Ovary (tissue), 9 donors: ENCODE data around the gene SKIL. TPM values are rescaled to one million over a fixed set of nuclear protein-coding genes. Genes with fewer than 3 reads are reported as not detected.

ENCODE experiments used
- DNase-seq, 5 donors: peaks; one replicate each; pipeline ENCODE4 v3.0.0-alpha.2; 2019 to 2020
- H3K27ac ChIP-seq, 2 donors: fragments of 200-600 bp; one replicate each; pipeline versions ENCODE4 v1.5.1 to v1.8.0; 2019 to 2022
- H3K27me3 ChIP-seq: fragments of 200-600 bp; one replicate; pipeline ENCODE4 v1.8.0; 2022
- H3K36me3 ChIP-seq: fragments of 200-600 bp; sonication (generic); one replicate; pipeline ENCODE4 v1.5.1; 2019
- H3K4me1 ChIP-seq: one replicate; pipeline ENCODE4 v1.8.1; 2013; ENCODE audit warnings: mild to moderate bottlenecking, moderate library complexity; ENCODE audit not compliant: insufficient read depth
- H3K4me3 ChIP-seq: fragments of 200-600 bp; sonication (generic); one replicate; pipeline ENCODE4 v1.5.1; 2017
- H3K9me3 ChIP-seq, 2 donors: fragments of 200-600 bp in 1 of 2; sonication (generic) in 1 of 2; one replicate each; pipeline versions ENCODE4 v1.5.1 to v1.8.1; 2013 to 2019; ENCODE audit warnings: mild to moderate bottlenecking in 1 of 2, moderate library complexity in 1 of 2
- EP300 ChIP-seq: sonication (generic); formaldehyde crosslinking; IDR thresholded peaks from one replicate; pipeline ENCODE4 v1.6.1; 2017; ENCODE audit warnings: antibody characterized with exemption
- POLR2A ChIP-seq: fragments of 450-650 bp; IDR thresholded peaks from one replicate; pipeline ENCODE4 v1.6.1; 2017; ENCODE audit warnings: antibody characterized with exemption, mild to moderate bottlenecking, moderate library complexity
- WGBS, 3 donors: extraction: QIAGEN DNeasy Blood & Tissue Kit in 1 of 3; methylation state at CpG; one replicate each; pipeline versions ENCODE4 v1.1.5 to v1.1.7; 2013 to 2017; 5-methylcytosine and 5-hydroxymethylcytosine counted together
- intact Hi-C, 4 donors: fragments of 100-400 bp; cut with DNase I; formaldehyde crosslinking; loops; one replicate each; pipeline versions ENCODE4 v1.11.0 to v1.15.1; 2022 to 2023
- polyA plus RNA-seq, 2 donors: library from polyadenylated mRNA; stranded (reverse); fragments of 200-250 nt in 1 of 2; fragments of 350-450 nt in 1 of 2; fragmentation: Illumina TruSeq in 1 of 2; extraction: RNeasy Lipid Tissue Mini Kit (QIAGEN cat#74804) in 1 of 2; gene quantifications; one replicate each; pipeline ENCODE4 v1.2.3, GENCODE V29; 2013 to 2014
- total RNA-seq, 7 donors: library from RNA; depleted of rRNA in 2 of 7; stranded (reverse); fragments of >200 nt in 2 of 7; fragmentation: NEBNext Ultra II Directional in 3 of 7; extraction: Animal tissue kit (Norgen Biotek cat#: 25700) in 3 of 7; gene quantifications; one replicate each; pipeline versions ENCODE4 v1.1.0 to v1.2.4, GENCODE V29; 2016 to 2023
- TF ChIP-seq, protein P1 (sequence below), 3 donors: fragments of 450-650 bp in 2 of 3; fragments of 200-600 bp in 1 of 3; IDR thresholded peaks; one replicate each; pipeline versions ENCODE4 v1.5.1 to v1.8.0; 2016 to 2022; ENCODE audit warnings: antibody characterized with exemption in 3 of 3, mild to moderate bottlenecking in 1 of 3
- donor health status: DM: no; HTN: no; CAD: no; lungs with moderate emphysema.
- donor health status: DM: no; HTN: no; CAD: no.
- donor health status: Bipolar disorder and iron deficiency.
- donor health status: DM: yes; HTN: yes; CAD: no.
- donor health status: DM: no; HTN: no; CAD: no.
- donor health status: DM: yes; HTN: yes; CAD: no.

SKIL gene
- total and polyA plus RNA-seq, 9 donors = 8.2 to 57.8 (median 47.4) TPM

DNA sequence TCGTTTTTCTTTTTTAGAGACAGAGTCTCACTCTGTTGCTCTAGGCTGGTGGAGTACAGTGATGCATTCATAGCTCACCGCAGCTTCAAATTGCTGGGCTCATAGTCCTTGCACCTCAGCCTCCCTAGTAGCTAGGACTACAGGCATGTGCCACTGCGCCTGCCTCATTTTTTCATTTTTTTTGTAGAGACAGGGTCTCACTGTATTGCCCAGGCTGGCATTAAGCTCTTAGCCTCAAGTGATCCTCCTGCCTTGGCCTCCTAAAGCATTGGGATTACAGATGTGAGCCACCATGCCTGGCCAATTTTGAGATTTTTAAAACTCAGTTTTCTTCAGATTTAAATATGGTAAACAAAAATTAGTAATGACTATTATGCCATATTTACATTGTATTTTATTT, 29.0 kb downstream of the SKIL start:
- no peak overlapping the region for H3K4me3 ChIP-seq
- peaks cover 1% of the 10 kb centered on the region for H3K4me1 ChIP-seq
- WGBS, 3 donors = 95 to 98% (median 96%) methylated on average over 3 of the region's 3 CpGs
- H3K36me3 ChIP-seq = no peaks in the 10 kb centered on the region
- intact Hi-C loops = no loop called here
- no peaks in the 10 kb centered on the region for H3K27me3 ChIP-seq
- no peaks in the 10 kb centered on the region for H3K9me3 ChIP-seq
- DNase-seq = no peak
- H3K27ac ChIP-seq = no peak overlapping the region
- TF ChIP-seq EP300 = no peak
- TF ChIP-seq, protein P1, sequence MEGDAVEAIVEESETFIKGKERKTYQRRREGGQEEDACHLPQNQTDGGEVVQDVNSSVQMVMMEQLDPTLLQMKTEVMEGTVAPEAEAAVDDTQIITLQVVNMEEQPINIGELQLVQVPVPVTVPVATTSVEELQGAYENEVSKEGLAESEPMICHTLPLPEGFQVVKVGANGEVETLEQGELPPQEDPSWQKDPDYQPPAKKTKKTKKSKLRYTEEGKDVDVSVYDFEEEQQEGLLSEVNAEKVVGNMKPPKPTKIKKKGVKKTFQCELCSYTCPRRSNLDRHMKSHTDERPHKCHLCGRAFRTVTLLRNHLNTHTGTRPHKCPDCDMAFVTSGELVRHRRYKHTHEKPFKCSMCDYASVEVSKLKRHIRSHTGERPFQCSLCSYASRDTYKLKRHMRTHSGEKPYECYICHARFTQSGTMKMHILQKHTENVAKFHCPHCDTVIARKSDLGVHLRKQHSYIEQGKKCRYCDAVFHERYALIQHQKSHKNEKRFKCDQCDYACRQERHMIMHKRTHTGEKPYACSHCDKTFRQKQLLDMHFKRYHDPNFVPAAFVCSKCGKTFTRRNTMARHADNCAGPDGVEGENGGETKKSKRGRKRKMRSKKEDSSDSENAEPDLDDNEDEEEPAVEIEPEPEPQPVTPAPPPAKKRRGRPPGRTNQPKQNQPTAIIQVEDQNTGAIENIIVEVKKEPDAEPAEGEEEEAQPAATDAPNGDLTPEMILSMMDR (IDR thresholded peaks at IDR 0.05) = no peak
- no peak for TF ChIP-seq POLR2A

DNA sequence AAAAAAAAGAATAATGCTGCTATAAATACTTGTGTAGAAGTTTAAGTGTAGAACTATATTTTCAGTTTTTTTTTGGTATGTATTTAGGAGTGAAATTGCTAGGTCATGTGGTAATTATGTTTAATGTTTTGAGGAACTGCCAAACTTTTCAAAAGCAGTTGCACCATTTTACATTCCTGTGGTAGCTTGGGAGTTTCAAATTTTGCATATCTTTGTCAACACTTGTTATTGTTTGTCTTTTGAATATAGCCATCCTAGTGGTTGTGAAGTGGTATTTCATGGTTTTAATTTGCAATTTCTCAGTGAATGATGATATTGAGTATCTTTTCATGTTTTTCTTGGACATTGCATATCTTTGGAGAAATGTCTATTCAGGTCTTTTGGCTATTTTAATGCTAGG, 30.4 kb downstream of the SKIL start:
- H3K4me3 ChIP-seq = no peak overlapping the region
- no peaks in the 10 kb centered on the region for H3K27me3 ChIP-seq
- no peak for DNase-seq
- intact Hi-C loops = no loop called here
- no peaks in the 10 kb centered on the region for H3K9me3 ChIP-seq
- no peak overlapping the region for H3K27ac ChIP-seq
- TF ChIP-seq EP300 (no peak), POLR2A (no peak)
- TF ChIP-seq, protein P1 (IDR thresholded peaks at IDR 0.05) = no peak
- no peaks in the 10 kb centered on the region for H3K36me3 ChIP-seq
- peaks cover 1% of the 10 kb centered on the region for H3K4me1 ChIP-seq

DNA sequence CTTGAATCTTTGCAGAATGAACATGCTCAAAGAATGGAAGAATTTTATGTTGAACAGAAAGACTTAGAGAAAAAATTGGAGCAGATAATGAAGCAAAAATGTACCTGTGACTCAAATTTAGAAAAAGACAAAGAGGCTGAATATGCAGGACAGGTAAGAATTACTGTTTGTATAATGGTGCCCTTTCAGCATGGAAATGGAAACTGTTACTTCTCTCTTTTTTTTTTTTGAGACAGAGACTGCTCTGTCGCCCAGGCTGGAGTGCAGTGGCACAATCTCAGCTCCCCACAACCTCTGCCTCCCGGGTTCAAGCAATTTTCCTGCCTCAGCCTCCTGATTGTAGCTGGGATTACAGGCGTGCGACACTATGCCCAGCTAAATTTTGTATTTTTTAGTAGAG, 33.6 kb downstream of the SKIL start:
- H3K27ac ChIP-seq = no peak overlapping the region
- intact Hi-C loops = no loop called here
- H3K4me3 ChIP-seq = no peak overlapping the region
- H3K4me1 ChIP-seq = no peaks in the 10 kb centered on the region
- DNase-seq = no peak
- 89 to 93% (median 90%) methylated on average over 4 of the region's 4 CpGs for WGBS, 3 donors
- H3K27me3 ChIP-seq = no peaks in the 10 kb centered on the region
- no peaks in the 10 kb centered on the region for H3K36me3 ChIP-seq
- H3K9me3 ChIP-seq = no peaks in the 10 kb centered on the region
- TF ChIP-seq EP300 (no peak), POLR2A (no peak)
- TF ChIP-seq, protein P1 (IDR thresholded peaks at IDR 0.05) = no peak

DNA sequence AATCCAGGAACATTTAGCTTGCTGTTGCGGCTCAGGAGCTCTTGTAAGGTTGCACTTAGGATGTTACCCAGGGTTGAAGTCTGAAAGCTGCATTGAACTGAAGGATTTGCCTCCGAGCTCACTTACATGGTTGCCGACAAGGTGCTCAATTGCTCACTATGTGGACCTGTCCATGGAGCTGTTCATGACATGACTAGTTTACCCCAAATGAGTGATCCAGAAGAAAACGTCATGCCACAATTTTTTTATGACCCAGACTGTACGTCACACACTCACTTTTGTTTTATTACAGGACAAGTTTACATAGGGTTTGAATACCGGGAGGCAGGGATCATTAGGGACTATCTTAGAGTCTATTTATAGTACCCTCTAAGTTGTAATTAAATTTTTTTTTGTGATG, 40.2 kb downstream of the SKIL start:
- TF ChIP-seq EP300 (no peak), POLR2A (no peak)
- TF ChIP-seq, protein P1 (IDR thresholded peaks at IDR 0.05) = no peak
- H3K4me1 ChIP-seq = no peaks in the 10 kb centered on the region
- DNase-seq = no peak
- intact Hi-C loops = no loop called here
- no peak overlapping the region for H3K27ac ChIP-seq
- H3K4me3 ChIP-seq = no peak overlapping the region
- no peaks in the 10 kb centered on the region for H3K36me3 ChIP-seq
- 91 to 93% (median 91%) methylated on average over 6 of the region's 6 CpGs for WGBS, 3 donors
- H3K27me3 ChIP-seq = no peaks in the 10 kb centered on the region
- H3K9me3 ChIP-seq = no peaks in the 10 kb centered on the region

DNA sequence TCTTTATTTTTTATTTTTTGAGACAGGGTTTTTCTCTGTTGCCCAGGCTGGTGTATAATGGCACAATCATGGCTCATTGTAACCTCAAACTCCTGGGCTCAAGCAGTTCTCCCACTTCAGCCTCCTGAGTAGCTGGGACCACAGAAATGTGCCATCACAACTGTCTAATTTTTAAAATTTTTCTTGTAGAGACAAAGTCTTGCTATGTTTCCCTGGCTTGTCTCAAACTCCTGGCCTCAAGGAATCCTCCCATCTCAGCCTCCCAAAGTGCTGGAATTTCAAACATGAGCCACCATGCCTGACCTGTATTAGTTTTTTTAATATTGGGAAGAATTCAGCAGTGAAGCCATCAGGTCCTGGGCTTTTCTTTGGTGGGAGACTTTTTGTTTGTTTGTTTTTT, 47.6 kb downstream of the SKIL start:
- Histone ChIP-seq H3K4me3 (no peak overlapping the region), H3K4me1 (no peaks in the 10 kb centered on the region), H3K9me3 (no peaks in the 10 kb centered on the region), H3K27ac (no peak overlapping the region), H3K27me3 (no peaks in the 10 kb centered on the region), H3K36me3 (no peaks in the 10 kb centered on the region)
- intact Hi-C loops = no loop called here
- no peak for TF ChIP-seq POLR2A
- TF ChIP-seq EP300 = no peak
- TF ChIP-seq, protein P1 (IDR thresholded peaks at IDR 0.05) = no peak
- no peak for DNase-seq
